K562 (cell line): Measurements from ENCODE around the gene SLC6A6. TPM values are rescaled to one million over a fixed set of nuclear protein-coding genes. Genes with fewer than 3 reads are reported as not detected.

Experiments
- ATAC-seq: fragments of 200-7000 bp; cut with Tn5 transposase; 3 replicates; pipeline ENCODE4 v1.9.1; 2020; ENCODE audit warnings: moderate library complexity
- BruUV-seq: library from RNA; stranded (reverse); fragments of 400-500 nt; replicated peaks from 2 replicates; lab custom pipeline; 2021; lab: Mats Ljungman, UMichigan
- CTCF ChIA-PET: fragments of 300-600 bp; formaldehyde crosslinking; extraction: SDS; loops from one replicate; lab custom pipeline; 2021; ENCODE audit warnings: low intra/inter-chr PET ratio; lab: Yijun Ruan, JAX
- POLR2A ChIA-PET: fragments of 300-600, 350-650 bp; sonication (Branson Sonifier 250); formaldehyde crosslinking; extraction: SDS; loops from one replicate; lab custom pipeline; 2021; ENCODE audit warnings: antibody characterized with exemption, inconsistent platforms; lab: Yijun Ruan, JAX
- DNase-seq, 4 experiments: peaks; one replicate each; pipeline versions ENCODE4 v3.0.0 to v3.0.0-alpha.2; 2011 to 2018; ENCODE audit warnings: low spot score in 3 of 4, mixed read lengths in 3 of 4; ENCODE audit errors: extremely low read depth in 1 of 4
- FAIRE-seq: peaks from 2 replicates; lab custom pipeline; 2011; peaks lifted over from hg19 to GRCh38; lab: Jason Lieb, UNC
- H2AFZ ChIP-seq: 2 replicates; pipeline ENCODE4 v1.6.0; 2011; ENCODE audit warnings: low read depth, low read length, control low read depth, inconsistent platforms
- H3K27ac ChIP-seq: fragments of 200-600 bp; 3 replicates; pipeline ENCODE4 v1.8.0; 2011; ENCODE audit warnings: low read depth, mild to moderate bottlenecking, control low read depth, inconsistent platforms, low read length, moderate library complexity, mixed read lengths; ENCODE audit errors: extremely low read depth
- H3K27me3 ChIP-seq, 2 experiments: fragments of 300-600 bp in 1 of 2; 2 replicates in 1 of 2; 3 replicates in 1 of 2; pipeline versions ENCODE4 v1.6.0 to v1.8.0; 2011; ENCODE audit warnings: inconsistent platforms in 2 of 2, low read length in 2 of 2, mild to moderate bottlenecking in 1 of 2, mixed read lengths in 1 of 2, moderate library complexity in 1 of 2; ENCODE audit not compliant: control insufficient read depth in 2 of 2, insufficient read depth in 2 of 2
- H3K36me3 ChIP-seq: fragments of 300-600 bp; 3 replicates; pipeline ENCODE4 v1.8.0; 2011; ENCODE audit warnings: mild to moderate bottlenecking, low read length, inconsistent platforms; ENCODE audit not compliant: control insufficient read depth, insufficient read depth
- H3K4me1 ChIP-seq, 2 experiments: fragments of 200-600 bp in 1 of 2; replicated peaks in 1 of 2; 2 replicates in 1 of 2; 3 replicates in 1 of 2; pipeline versions ENCODE4 v1.5.1 to v1.8.0; 2011; ENCODE audit warnings: inconsistent platforms in 2 of 2, low read length in 2 of 2, mild to moderate bottlenecking in 1 of 2, mixed read lengths in 1 of 2, moderate library complexity in 1 of 2; ENCODE audit not compliant: control insufficient read depth in 2 of 2, insufficient read depth in 2 of 2
- H3K4me2 ChIP-seq: 2 replicates; pipeline ENCODE4 v1.6.1; 2011; ENCODE audit warnings: low read length, control low read depth, inconsistent platforms, mixed read lengths; ENCODE audit not compliant: insufficient read depth
- H3K4me3 ChIP-seq: fragments of 200-600 bp; sonication (generic), shearing (Covaris generic); 2 replicates; pipeline ENCODE4 v1.5.1; 2016; ENCODE audit warnings: control low read depth, inconsistent platforms
- H3K79me2 ChIP-seq: fragments of 200-600 bp; 3 replicates; pipeline ENCODE4 v1.8.0; 2011; ENCODE audit warnings: low read length, inconsistent platforms; ENCODE audit not compliant: control insufficient read depth, insufficient read depth
- H3K9ac ChIP-seq, 2 experiments: 2 replicates each; pipeline versions ENCODE4 v1.6.0 to v1.6.1; 2011; ENCODE audit warnings: low read depth in 2 of 2, low read length in 2 of 2, control low read depth in 1 of 2, inconsistent platforms in 1 of 2, mild to moderate bottlenecking in 1 of 2, mixed read lengths in 1 of 2; ENCODE audit not compliant: insufficient read depth in 1 of 2
- H3K9me1 ChIP-seq: one replicate; pipeline ENCODE4 v1.6.0; 2011; ENCODE audit warnings: inconsistent platforms, mild to moderate bottlenecking, low read length, moderate library complexity; ENCODE audit not compliant: control insufficient read depth, insufficient read depth
- H3K9me3 ChIP-seq: replicated peaks from 2 replicates; pipeline ENCODE4 v1.5.1; 2011; ENCODE audit warnings: low read depth, low read length, inconsistent platforms; ENCODE audit not compliant: control insufficient read depth, insufficient read depth
- H4K20me1 ChIP-seq: replicated peaks from 2 replicates; pipeline ENCODE4 v1.6.1; 2011; ENCODE audit warnings: low read length, inconsistent platforms, mixed read lengths; ENCODE audit not compliant: control insufficient read depth, insufficient read depth
- ELF2 ChIP-seq: fragments of 250-450 bp; sonication (Bioruptor Pico); IDR thresholded peaks from 2 replicates; pipeline ENCODE4 v1.5.0; 2021; ENCODE audit warnings: mild to moderate bottlenecking
- MAZ ChIP-seq, 2 experiments: fragments of 450-650 bp in 1 of 2; sonication (generic) in 1 of 2; formaldehyde crosslinking; IDR thresholded peaks in 1 of 2; conservative IDR thresholded peaks in 1 of 2; 2 replicates each; pipeline versions ENCODE4 v1.4.0 to v1.5.0; 2020; ENCODE audit warnings: mild to moderate bottlenecking in 1 of 2, missing genetic modification reagents in 1 of 2
- POLR2A ChIP-seq: fragments of 450-650 bp; conservative IDR thresholded peaks from 2 replicates; pipeline ENCODE4 v1.6.1; 2016
- POLR2B ChIP-seq: fragments of 450-650 bp; IDR thresholded peaks from 2 replicates; pipeline ENCODE4 v1.6.1; 2018; ENCODE audit warnings: low read depth; ENCODE audit not compliant: partially characterized antibody
- POLR2G ChIP-seq: fragments of 200-400 bp; formaldehyde crosslinking; IDR thresholded peaks from 2 replicates; pipeline ENCODE4 v1.6.1; 2017; ENCODE audit warnings: low read depth, mild to moderate bottlenecking, antibody characterized with exemption, low read length, moderate library complexity
- RBM22 ChIP-seq: fragments of 200-400 bp; formaldehyde crosslinking; IDR thresholded peaks from 2 replicates; pipeline ENCODE4 v1.6.1; 2018; ENCODE audit warnings: low read length, low read depth; ENCODE audit not compliant: poor library complexity, severe bottlenecking
- TCF7L2 ChIP-seq: fragments of 150-350 bp; IDR thresholded peaks from 2 replicates; pipeline ENCODE4 v1.6.1; 2016; ENCODE audit warnings: low read depth, mild to moderate bottlenecking, low read length, moderate library complexity
- ZNF696 ChIP-seq: fragments of 250-450 bp; sonication (Bioruptor Pico); conservative IDR thresholded peaks from 2 replicates; pipeline ENCODE4 v1.4.0; 2020; ENCODE audit warnings: mild to moderate bottlenecking, moderate library complexity
- WGBS: fragments of 100-300 bp; shearing (Covaris generic); methylation state at CpG from one replicate; pipeline ENCODE4 v1.1.6; 2016; ENCODE audit warnings: low coverage, mixed read lengths; ENCODE audit not compliant: insufficient coverage; ENCODE audit errors: missing lambda C conversion rate; 5-methylcytosine and 5-hydroxymethylcytosine counted together
- in situ Hi-C: fragments of 300-500 bp; cut with MboI; formaldehyde crosslinking; loops from 4 replicates; pipeline ENCODE4 v1.15.0; 2018; ENCODE audit warnings: inconsistent platforms, mixed read lengths
- intact Hi-C: fragments of 100-400 bp; cut with micrococcal nuclease; formaldehyde crosslinking; loops from 2 replicates; pipeline ENCODE4 v1.14.2; 2022
- polyA plus RNA-seq, 8 experiments: library from polyadenylated mRNA; depleted of rRNA in 4 of 8; stranded (reverse) in 5 of 8; unstranded in 3 of 8; fragments of >200 nt; fragmentation: Nextera tagmentation in 2 of 8; fragmentation: Illumina TruSeq in 1 of 8; extraction: Ambion mirVana in 2 of 8; extraction: Trizol in 1 of 8; gene quantifications; 2 replicates each; pipeline versions ENCODE4 v1.2.1 to v1.2.3, GENCODE V29; 2011 to 2014; ENCODE audit warnings: inconsistent platforms in 1 of 8, missing spikeins in 1 of 8
- total RNA-seq, 7 experiments: library from RNA; depleted of rRNA in 6 of 7; stranded (reverse); fragments of >200 nt in 6 of 7; fragmentation: Illumina TruSeq in 2 of 7; extraction: Trizol in 2 of 7; gene quantifications; 2 replicates each; pipeline versions ENCODE4 v1.2.1 to v1.2.3, GENCODE V29; 2011 to 2021; ENCODE audit warnings: low replicate concordance in 1 of 7

Gene SLC6A6
- total and polyA plus RNA-seq, 9 of the 15 experiments (the other 6 are each of a cell fraction or from before 2014, with no cell fraction given), result 12.3 to 203 (median 93.2) TPM

GRCh38 chr3:14452740-14453710 lies 50.6 kb downstream of the SLC6A6 start (continued):
- TF ChIP-seq ZNF696 (CRISPR knock-in tag), result no peak
- TF ChIP-seq MAZ (CRISPR knock-in tag; conservative IDR thresholded peaks at IDR 0.05 in 1 of 2, IDR thresholded peaks at IDR 0.05 in 1 of 2), result 0 out of 4 replicates have a peak, but pooled peaks of 1 of the 2 experiments have one; percentile 12
- TF ChIP-seq ELF2 (CRISPR knock-in tag), result no peak

DNA sequence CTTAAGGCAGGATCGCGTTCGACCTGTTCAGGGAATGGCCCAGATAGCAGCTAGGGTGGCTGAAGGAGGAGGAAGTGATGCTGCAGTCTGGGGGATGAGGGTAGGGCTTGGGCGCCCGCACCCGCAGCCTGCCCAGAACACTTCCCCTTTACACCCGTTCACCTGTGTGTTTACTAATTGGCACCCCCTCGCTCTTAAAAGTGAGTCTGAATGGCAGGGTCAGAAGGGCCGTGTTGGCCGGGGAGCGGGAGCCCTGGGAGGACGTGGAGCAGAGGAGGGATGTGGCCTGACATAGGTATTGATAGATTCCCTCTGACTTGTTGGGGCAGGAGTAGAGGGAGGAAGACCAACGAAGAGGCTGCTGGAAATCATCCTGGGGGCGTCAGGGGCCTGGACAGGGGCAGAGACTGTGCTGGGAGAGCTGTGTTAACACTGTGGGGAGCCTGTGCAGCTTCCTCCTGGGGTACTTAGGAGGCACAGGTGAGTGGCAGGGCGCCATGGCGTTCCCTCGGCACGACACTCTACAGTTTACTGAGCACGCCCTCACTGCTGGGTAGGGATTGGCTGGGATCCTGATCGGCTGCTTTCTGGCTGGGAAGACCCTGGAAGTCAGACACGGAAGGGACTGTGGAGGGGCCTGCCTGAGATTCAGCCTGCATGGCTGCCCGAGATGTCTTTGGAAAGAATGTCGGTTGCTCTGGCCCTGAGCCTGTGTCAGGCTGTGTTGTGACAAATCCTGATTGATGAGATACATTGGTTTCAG lies 51.7 kb downstream of the SLC6A6 start:
- Histone ChIP-seq H3K9me1 (peaks cover 3% of the 10 kb centered on the region), H3K36me3 (peaks cover 99% of the 10 kb centered on the region), H3K27me3 (no peaks in the 10 kb centered on the region), H4K20me1 (peaks cover 3% of the 10 kb centered on the region; the same call in 1 of the 2 replicates), H2AFZ (no peak overlapping the region), H3K9me3 (no peaks in the 10 kb centered on the region), H3K4me1 (peaks cover 5 to 9% of the 10 kb centered on the region in 2 experiments; a peak in 3 of 5 replicates), H3K4me3 (no peak overlapping the region), H3K79me2 (no peaks in the 10 kb centered on the region), H3K4me2 (no peak overlapping the region), H3K9ac (peak overlapping the region in 1 of 2 experiments; percentile 49; a peak in 1 of 4 replicates), H3K27ac (no peak overlapping the region)
- FAIRE-seq (no peak), ATAC-seq (no peak), DNase-seq (no peak)
- WGBS, result 87% methylated on average over 23 of the region's 23 CpGs
- intact Hi-C loops, result no loop called here
- in situ Hi-C loops, result no loop called here
- BruUV-seq, result no TSS peak
- ChIA-PET CTCF (no interaction called here), POLR2A (interaction anchor here (0.6 to 1.3 kb wide), 7 partner anchors 10 to 247 kb away, joined by 3 read pairs; no protein-coding TSS in a partner anchor)
- TF ChIP-seq TCF7L2 (no peak), POLR2A (0 out of 2 replicates have a peak, but pooled peaks have one; percentile 25), POLR2B (peak; percentile 32), RBM22 (peak; percentile 87), POLR2G (peak; percentile 73)
